Measurements from ENCODE around the gene KCNJ11.

DNA sequence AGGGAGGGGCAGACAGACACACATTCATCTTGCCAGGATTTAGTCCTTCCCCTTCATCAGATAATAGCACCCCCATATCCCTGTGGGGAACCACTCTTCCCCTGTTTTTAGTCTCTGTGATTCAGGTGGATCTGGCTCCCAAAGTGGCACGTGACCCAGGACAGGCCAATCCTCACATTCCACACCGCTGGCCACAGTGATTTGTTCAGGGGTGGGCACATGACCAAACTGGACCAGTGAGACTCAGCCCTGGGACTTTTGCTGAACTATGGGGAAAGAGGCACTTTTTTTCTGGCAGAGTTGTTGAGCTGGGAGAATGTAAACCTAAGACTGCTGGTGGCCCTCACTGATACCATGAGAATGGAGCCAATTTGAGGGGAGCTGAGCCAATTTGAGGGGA lies 19.1 kb upstream of the KCNJ11 start:
- no peak for TF ChIP-seq EZH2 (IDR thresholded peaks at IDR 0.05; ENCODE audit: insufficient read depth, poor library complexity, severe bottlenecking)
- TF ChIP-seq EZH2phosphoT487 (IDR thresholded peaks at IDR 0.05; ENCODE audit: insufficient read depth, low read depth): no peak
